NOMO-1 treated with dmso at 0.1 percent for 144 hours (cell line): Measurements from ENCODE around the gene BUB1B.

Experiments used
- DNase-seq: peaks from one replicate; lab custom pipeline; 2025; ENCODE audit not compliant: unreplicated experiment; lab: John Stamatoyannopoulos, UW

BUB1B gene

GRCh38 chr15:40182358-40183029 is 21.6 kb downstream of the BUB1B start:
- DNase-seq: no peak

GRCh38 chr15:40183636-40184463 is 23.0 kb downstream of the BUB1B start:
- DNase-seq: no peak

DNA sequence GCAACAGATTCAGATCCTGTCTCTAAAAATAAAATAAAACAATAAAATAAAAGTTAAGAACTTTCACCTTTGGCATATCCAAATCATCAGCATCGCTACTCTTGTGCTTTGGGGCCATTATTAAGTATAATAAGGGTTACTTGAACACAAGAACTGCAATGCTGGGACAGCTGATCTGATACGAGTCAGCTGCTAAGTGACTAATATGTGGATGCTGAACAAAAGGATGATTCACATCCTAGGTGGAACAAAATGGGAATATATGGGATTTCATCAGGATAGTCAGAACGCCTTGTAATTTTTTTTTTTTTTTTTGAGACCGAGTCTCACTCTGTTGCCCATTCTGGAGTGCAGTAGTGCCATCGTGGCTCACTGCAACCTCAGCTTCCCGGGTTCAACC is 29.7 kb downstream of the BUB1B start:
- DNase-seq: no peak

DNA sequence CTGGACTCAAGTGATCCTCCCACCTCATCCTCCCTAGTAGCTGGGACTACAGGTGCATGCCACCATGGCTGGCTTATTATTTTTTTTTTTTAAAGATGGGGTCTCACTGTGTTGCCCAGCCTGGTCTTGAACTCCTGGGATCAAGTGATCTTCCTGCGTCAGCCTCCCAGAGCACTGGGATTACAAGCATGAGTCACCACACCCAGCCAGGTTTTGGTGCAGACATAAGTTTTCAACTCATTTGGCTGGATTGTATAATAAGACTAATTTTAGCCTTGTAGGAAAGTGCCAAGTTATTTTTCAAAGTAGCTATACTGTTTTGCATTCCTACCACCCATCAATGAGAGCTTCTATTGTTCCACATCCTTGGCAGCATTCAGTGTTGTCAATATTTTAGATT is 32.1 kb downstream of the BUB1B start:
- DNase-seq: no peak

GRCh38 chr15:40197434-40197833 is 36.6 kb downstream of the BUB1B start:
- no peak for DNase-seq

GRCh38 chr15:40198355-40199085 is 37.7 kb downstream of the BUB1B start:
- DNase-seq: no peak

GRCh38 chr15:40204100-40204499 is 43.2 kb downstream of the BUB1B start:
- no peak for DNase-seq

DNA sequence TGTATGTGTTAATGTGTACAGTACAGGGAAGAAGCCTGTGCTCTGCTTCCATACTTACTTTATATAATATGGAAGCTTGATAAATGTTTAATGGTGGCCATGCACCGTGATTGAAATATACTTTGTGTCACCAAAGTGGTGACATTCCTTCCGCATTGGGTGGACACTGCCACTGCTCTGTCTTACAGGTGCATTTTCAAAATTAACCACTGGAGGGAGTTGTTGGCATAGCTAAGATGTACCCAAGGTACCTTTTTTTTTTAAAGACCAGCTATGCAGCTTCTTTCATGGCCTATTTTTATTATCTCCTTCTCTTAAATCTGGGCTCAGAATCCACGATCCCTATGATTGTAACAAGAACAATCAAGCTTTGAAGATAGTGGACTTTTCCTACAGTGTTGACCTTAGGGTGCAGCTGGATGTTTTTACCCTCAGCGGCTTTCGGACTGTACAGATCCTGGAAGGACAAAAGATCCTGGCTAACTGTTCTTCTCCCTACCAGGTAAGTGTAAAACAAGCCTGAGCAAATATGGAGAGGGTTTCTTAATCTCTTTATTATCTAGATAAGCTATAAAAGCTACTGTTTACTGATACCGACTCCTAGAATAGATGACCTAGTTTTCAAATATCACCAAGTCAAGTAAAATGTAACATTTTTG is 56.4 kb downstream of the BUB1B start:
- no peak for DNase-seq

GRCh38 chr15:40219801-40220200 is 58.9 kb downstream of the BUB1B start:
- DNase-seq: no peak

DNA sequence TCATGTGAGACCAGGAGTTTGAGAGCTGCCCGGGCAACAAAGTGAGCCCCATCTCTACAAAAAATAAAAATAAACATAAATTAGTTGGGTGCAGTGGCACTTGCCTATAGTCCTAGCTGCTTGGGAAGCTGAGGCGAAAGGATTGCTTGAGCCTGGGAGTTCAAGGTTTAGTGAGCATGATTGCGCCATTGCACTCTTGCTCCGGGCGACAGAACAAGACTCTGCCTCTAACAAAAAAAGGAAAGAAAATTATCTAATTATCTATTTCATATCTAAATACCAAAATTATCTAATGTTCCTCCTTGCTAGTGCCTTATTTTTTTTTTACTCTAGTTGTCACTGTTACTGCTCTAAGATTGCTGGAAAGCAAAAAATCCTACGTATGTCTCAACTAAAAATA is 61.3 kb downstream of the BUB1B start:
- DNase-seq: no peak

- no peak for DNase-seq
Observed at GRCh38 chr15:40226736-40227135, 65.9 kb downstream of the BUB1B start.

DNA sequence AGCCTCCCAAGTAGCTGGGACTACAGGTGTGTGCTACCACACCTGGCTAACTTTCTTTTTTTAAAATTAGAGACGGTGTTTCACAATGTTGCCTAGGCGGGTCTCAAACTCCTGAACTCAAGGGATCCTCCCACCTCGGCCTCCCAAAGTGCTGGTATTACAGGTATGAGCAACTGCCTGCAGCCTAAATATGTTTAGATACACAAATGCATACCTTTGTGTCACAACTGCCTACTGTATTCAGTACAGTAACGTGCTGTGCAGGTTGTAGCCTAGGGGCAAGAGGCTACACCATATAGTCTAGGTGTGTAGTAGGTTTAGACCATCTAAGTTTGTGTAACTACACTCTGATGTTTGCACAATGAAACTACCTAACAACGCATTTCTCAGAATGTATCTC is 68.4 kb downstream of the BUB1B start:
- DNase-seq: no peak

GRCh38 chr15:40229956-40230355 is 69.1 kb downstream of the BUB1B start:
- no peak for DNase-seq

GRCh38 chr15:40232625-40233070 is 71.8 kb downstream of the BUB1B start:
- no peak for DNase-seq

- DNase-seq: no peak
Observed at GRCh38 chr15:40233727-40234577, 73.1 kb downstream of the BUB1B start.

DNA sequence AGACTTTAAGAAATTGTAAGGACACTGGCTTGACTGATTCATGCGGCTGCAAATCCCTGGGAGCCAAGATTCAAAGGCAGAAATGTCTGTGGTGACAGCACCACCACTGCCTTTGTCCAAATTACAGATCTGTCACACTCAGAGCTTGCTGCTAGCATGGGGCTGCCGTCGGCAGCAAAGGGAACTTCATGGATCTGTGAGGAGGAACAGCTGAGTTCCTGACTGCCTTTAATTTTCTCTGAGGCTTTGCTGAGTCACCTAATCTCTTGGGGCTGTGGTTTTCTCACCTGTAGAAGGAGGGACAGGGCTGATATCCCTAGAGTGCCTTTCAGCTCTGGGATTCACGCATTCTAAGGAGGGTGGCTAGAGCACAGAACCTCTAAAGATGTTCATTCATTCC is 73.9 kb downstream of the BUB1B start:
- no peak for DNase-seq

GRCh38 chr15:40235201-40235885 is 74.5 kb downstream of the BUB1B start:
- DNase-seq: peak; percentile 41

- DNase-seq: no peak
Observed at GRCh38 chr15:40238532-40239403, 77.9 kb downstream of the BUB1B start, which contains the start of gene PAK6. TSS of gene PAK6 (plus strand) at chr15:40239063. CDS start at chr15:40264786, 25,723 bp downstream.

GRCh38 chr15:40239404-40239692 is 78.5 kb downstream of the BUB1B start:
- no peak for DNase-seq
